Immature natural killer cell (primary cell): ENCODE results near the gene FOXD1. TPM values are rescaled to one million over a fixed set of nuclear protein-coding genes. Genes with fewer than 3 reads are reported as not detected.
"Not testable (repeated sequence)": the region's sequence is repeated elsewhere in the genome, so short reads cannot be mapped to it uniquely, and the experiment has no call there.

Experiments
- DNase-seq, 3 donors: peaks; one replicate each; pipeline ENCODE4 v3.0.0; 2022; ENCODE audit warnings: mixed read lengths in 1 of 3
- H3K27ac Mint-ChIP-seq, 6 donors: one replicate each; pipeline ENCODE4 v1.8.0; 2020; ENCODE audit warnings: mixed read lengths in 6 of 6, mild to moderate bottlenecking in 5 of 6, inconsistent platforms in 4 of 6, moderate library complexity in 3 of 6
- H3K27me3 Mint-ChIP-seq, 3 donors: one replicate each; pipeline ENCODE4 v1.8.0; 2020 to 2021; ENCODE audit warnings: low read depth in 3 of 3, mild to moderate bottlenecking in 3 of 3, mixed read lengths in 3 of 3, moderate library complexity in 3 of 3, inconsistent platforms in 1 of 3
- H3K36me3 Mint-ChIP-seq, 3 donors: one replicate each; pipeline ENCODE4 v1.8.0; 2020; ENCODE audit warnings: mixed read lengths in 3 of 3, inconsistent platforms in 2 of 3, mild to moderate bottlenecking in 2 of 3
- H3K4me1 Mint-ChIP-seq, 2 donors: one replicate each; pipeline ENCODE4 v1.8.0; 2020; ENCODE audit warnings: inconsistent platforms in 2 of 2, mild to moderate bottlenecking in 2 of 2, mixed read lengths in 2 of 2, moderate library complexity in 1 of 2
- H3K4me3 Mint-ChIP-seq, 5 donors: one replicate each; pipeline ENCODE4 v1.8.0; 2020; ENCODE audit warnings: mild to moderate bottlenecking in 5 of 5, mixed read lengths in 5 of 5, inconsistent platforms in 3 of 5, moderate library complexity in 3 of 5
- H3K9me3 Mint-ChIP-seq, 6 donors: one replicate each; pipeline ENCODE4 v1.8.0; 2020; ENCODE audit warnings: mild to moderate bottlenecking in 6 of 6, mixed read lengths in 6 of 6, inconsistent platforms in 4 of 6, moderate library complexity in 3 of 6
- polyA plus RNA-seq, 3 donors: library from polyadenylated mRNA; unstranded; fragments of 300-500 nt; fragmentation: Illumina TruSeq; gene quantifications; one replicate each; pipeline ENCODE4 v1.2.3, GENCODE V29; 2021

Gene FOXD1
- not detected for polyA plus RNA-seq

DNA sequence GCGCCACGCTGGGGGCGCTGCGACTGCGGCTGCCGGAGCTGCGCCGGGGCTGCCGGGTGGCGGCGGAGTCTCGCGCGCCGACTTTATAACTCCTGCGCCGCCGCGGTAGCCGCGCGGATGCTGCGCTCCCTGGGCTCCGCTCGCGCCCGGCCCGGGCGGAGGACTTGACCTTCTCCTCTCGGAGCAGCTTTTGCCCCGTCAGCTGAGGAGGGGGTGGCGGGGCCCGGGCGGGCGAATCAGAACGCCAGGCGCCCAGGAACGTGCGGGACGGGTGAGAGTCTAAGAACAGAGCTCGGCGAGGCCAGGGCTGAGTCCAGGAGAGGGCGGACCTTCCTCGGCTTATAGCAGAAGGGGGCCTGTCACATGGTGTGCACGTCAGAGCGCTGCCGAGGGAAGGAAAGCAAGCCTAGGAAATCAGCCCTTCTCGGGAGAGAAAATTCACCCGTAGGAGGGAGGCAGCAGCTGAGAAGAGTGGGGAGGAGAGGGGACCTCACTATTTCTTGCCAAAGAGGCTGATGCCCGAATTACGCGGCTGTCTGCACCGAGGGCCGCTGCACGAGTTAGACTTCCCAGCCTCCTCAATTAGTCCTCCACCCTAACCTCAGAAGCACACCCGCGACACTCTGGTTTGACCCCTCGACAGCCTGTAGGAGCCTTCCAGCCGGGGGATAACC is at the start of gene FOXD1:
FOXD1 (minus strand) TSS at position 315 of the 674 bp plus-strand sequence. CDS start 415 bp downstream, outside the sequence.
- DNase-seq, result peak; percentile 35 to 48 (median 43)
- H3K9me3 Mint-ChIP-seq, result peaks cover 0 to 23% (median 11%) of the 10 kb centered on the region in 6 donors
- peaks cover 58 to 73% (median 72%) of the 10 kb centered on the region in 3 donors for H3K27me3 Mint-ChIP-seq
- peaks cover 23 to 24% of the 10 kb centered on the region in 2 donors for H3K4me1 Mint-ChIP-seq
- peak within 1 kb of the TSS; percentile 12 to 85 (median 61) for H3K27ac Mint-ChIP-seq
- H3K36me3 Mint-ChIP-seq, result no peaks in the 10 kb centered on the region
- peak within 1 kb of the TSS; percentile 88 to 92 (median 91) for H3K4me3 Mint-ChIP-seq

GRCh38 chr5:73497497-73498056 is 49.0 kb upstream of the FOXD1 start:
- Mint-ChIP-seq H3K36me3 (peaks cover 0 to 15% (median 7%) of the 10 kb centered on the region in 3 donors), H3K4me1 (peaks cover 38 to 54% of the 10 kb centered on the region in 2 donors), H3K27me3 (peaks cover 6 to 23% (median 10%) of the 10 kb centered on the region in 3 donors), H3K27ac (peak overlapping the region; percentile 95 to 98 (median 97)), H3K4me3 (peak overlapping the region; percentile 96 to 98 (median 96)), H3K9me3 (peaks cover 0 to 4% (median 0%) of the 10 kb centered on the region in 6 donors)
- DNase-seq, result no peak

- no peak for DNase-seq
- H3K4me1 Mint-ChIP-seq, result peaks cover 36 to 48% of the 10 kb centered on the region in 2 donors
Measured at GRCh38 chr5:73496984-73497457, 48.4 kb upstream of the FOXD1 start.

GRCh38 chr5:73495772-73496335 is 47.3 kb upstream of the FOXD1 start:
- Mint-ChIP-seq H3K27me3 (peaks cover 6 to 23% (median 10%) of the 10 kb centered on the region in 3 donors), H3K4me1 (peaks cover 30 to 39% of the 10 kb centered on the region in 2 donors), H3K4me3 (no peak overlapping the region), H3K36me3 (peaks cover 0 to 3% (median 0%) of the 10 kb centered on the region in 3 donors), H3K27ac (no peak overlapping the region), H3K9me3 (peaks cover 0 to 4% (median 0%) of the 10 kb centered on the region in 6 donors)
- no peak for DNase-seq

More at GRCh38 chr5:73496984-73497457, 48.4 kb upstream of the FOXD1 start:
- Mint-ChIP-seq H3K4me3 (peak overlapping the region; percentile 13 to 98 (median 96)), H3K36me3 (peaks cover 0 to 10% (median 7%) of the 10 kb centered on the region in 3 donors), H3K27ac (peak overlapping the region in 2 of 6 donors; percentile 95 to 97), H3K27me3 (peaks cover 6 to 23% (median 10%) of the 10 kb centered on the region in 3 donors), H3K9me3 (peaks cover 0 to 4% (median 0%) of the 10 kb centered on the region in 6 donors)

DNA sequence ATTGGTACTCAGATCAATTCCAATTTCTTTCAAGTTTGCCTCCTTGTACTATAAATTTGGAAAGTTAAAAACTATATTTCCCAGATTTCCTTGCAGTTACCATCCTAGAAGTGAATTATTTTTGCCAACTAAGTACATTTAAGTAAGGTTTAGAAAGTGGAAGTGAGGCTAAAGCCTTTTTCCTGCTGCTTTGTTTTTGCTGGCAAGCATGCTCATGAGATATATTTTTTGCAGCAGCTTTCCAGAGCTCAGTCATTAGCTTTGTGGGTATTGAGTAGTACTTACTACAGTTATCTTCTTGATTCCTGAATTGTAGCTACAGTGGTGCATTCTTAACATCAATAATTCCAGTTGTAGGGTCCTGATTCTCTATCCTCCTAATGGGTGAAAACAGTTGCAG is 46.1 kb upstream of the FOXD1 start:
- H3K4me1 Mint-ChIP-seq, result peaks cover 22 to 28% of the 10 kb centered on the region in 2 donors
- H3K36me3 Mint-ChIP-seq, result no peaks in the 10 kb centered on the region
- no peak for DNase-seq
- H3K27me3 Mint-ChIP-seq, result peaks cover 6 to 23% (median 16%) of the 10 kb centered on the region in 3 donors
- H3K4me3 Mint-ChIP-seq, result no peak overlapping the region
- peaks cover 0 to 4% (median 0%) of the 10 kb centered on the region in 6 donors for H3K9me3 Mint-ChIP-seq
- H3K27ac Mint-ChIP-seq, result no peak overlapping the region

DNA sequence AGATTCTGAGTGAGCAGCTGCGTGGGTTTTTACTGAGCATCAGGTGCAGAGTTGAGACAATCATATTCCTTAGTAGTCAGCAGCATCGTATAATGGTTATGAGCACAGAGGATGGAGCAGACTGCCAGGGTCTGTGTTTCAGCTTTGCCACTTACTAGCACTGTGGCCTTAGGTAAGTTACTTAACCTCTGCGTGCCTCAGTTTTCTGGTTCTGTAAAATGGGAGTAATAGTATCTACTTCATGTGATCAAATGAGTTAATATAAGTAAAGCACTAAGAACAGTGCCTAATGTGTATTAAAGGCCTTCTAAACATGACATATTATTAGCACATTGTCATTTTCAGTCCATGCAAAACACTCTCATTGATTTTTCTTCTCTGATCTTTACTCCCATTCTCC is 44.8 kb upstream of the FOXD1 start:
- H3K36me3 Mint-ChIP-seq, result no peaks in the 10 kb centered on the region
- no peak overlapping the region for H3K27ac Mint-ChIP-seq
- peaks cover 11 to 18% of the 10 kb centered on the region in 2 donors for H3K4me1 Mint-ChIP-seq
- DNase-seq, result no peak
- H3K27me3 Mint-ChIP-seq, result peaks cover 4 to 22% (median 16%) of the 10 kb centered on the region in 3 donors
- H3K9me3 Mint-ChIP-seq, result peaks cover 0 to 4% (median 0%) of the 10 kb centered on the region in 6 donors
- H3K4me3 Mint-ChIP-seq, result no peak overlapping the region

GRCh38 chr5:73491155-73491554 is 42.6 kb upstream of the FOXD1 start:
- Mint-ChIP-seq H3K4me1 (no peaks in the 10 kb centered on the region), H3K9me3 (peaks cover 0 to 2% (median 0%) of the 10 kb centered on the region in 6 donors), H3K4me3 (no peak overlapping the region), H3K27ac (no peak overlapping the region), H3K36me3 (no peaks in the 10 kb centered on the region), H3K27me3 (peaks cover 0 to 16% (median 10%) of the 10 kb centered on the region in 3 donors)
- no peak for DNase-seq

- no peak overlapping the region for H3K27ac Mint-ChIP-seq
- DNase-seq, result no peak
- H3K4me3 Mint-ChIP-seq, result no peak overlapping the region
- peaks cover 0 to 13% (median 11%) of the 10 kb centered on the region in 3 donors for H3K27me3 Mint-ChIP-seq
- no peaks in the 10 kb centered on the region for H3K4me1 Mint-ChIP-seq
- no peaks in the 10 kb centered on the region for H3K9me3 Mint-ChIP-seq
- no peaks in the 10 kb centered on the region for H3K36me3 Mint-ChIP-seq
Measured at GRCh38 chr5:73490088-73490487, 41.5 kb upstream of the FOXD1 start.

GRCh38 chr5:73488806-73489205 is 40.2 kb upstream of the FOXD1 start:
- no peak for DNase-seq
- H3K4me3 Mint-ChIP-seq, result no peak overlapping the region
- H3K27me3 Mint-ChIP-seq, result peaks cover 0 to 9% (median 6%) of the 10 kb centered on the region in 3 donors
- no peaks in the 10 kb centered on the region for H3K4me1 Mint-ChIP-seq
- no peaks in the 10 kb centered on the region for H3K9me3 Mint-ChIP-seq
- H3K36me3 Mint-ChIP-seq, result no peaks in the 10 kb centered on the region
- H3K27ac Mint-ChIP-seq, result no peak overlapping the region

- Mint-ChIP-seq H3K4me3 (no peak overlapping the region), H3K27ac (no peak overlapping the region), H3K36me3 (no peaks in the 10 kb centered on the region), H3K27me3 (peaks cover 0 to 8% (median 2%) of the 10 kb centered on the region in 3 donors), H3K4me1 (no peaks in the 10 kb centered on the region), H3K9me3 (no peaks in the 10 kb centered on the region)
- DNase-seq, result no peak
Measured at GRCh38 chr5:73487815-73488214, 39.2 kb upstream of the FOXD1 start.

DNA sequence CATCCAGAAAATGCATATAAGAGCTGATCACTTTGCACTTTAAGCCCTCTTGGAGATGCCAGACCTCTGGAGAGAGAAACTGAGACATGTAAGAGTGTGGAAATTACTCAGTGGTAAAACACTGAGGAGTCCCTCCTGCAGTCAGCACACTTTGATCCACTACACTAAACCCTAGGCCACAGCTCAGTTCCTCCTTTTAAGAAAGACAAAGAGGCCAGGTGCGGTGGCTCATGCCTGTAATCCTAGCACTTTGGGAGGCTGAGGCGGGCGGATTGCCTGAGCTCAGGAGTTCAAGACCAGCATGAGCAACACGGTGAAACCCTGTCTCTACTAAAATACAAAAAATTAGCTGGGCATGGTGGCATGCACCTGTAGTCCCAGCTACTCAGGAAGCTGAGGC is 38.7 kb upstream of the FOXD1 start:
- H3K4me3 Mint-ChIP-seq, H3K27me3 Mint-ChIP-seq, H3K4me1 Mint-ChIP-seq, DNase-seq, H3K9me3 Mint-ChIP-seq, H3K36me3 Mint-ChIP-seq: not testable (repeated sequence)
- peak overlapping the region in 1 of 6 donors; percentile 64 for H3K27ac Mint-ChIP-seq

- Mint-ChIP-seq H3K9me3 (no peaks in the 10 kb centered on the region), H3K27me3 (peaks cover 2 to 9% (median 5%) of the 10 kb centered on the region in 3 donors), H3K4me3 (no peak overlapping the region), H3K36me3 (no peaks in the 10 kb centered on the region), H3K27ac (no peak overlapping the region), H3K4me1 (no peaks in the 10 kb centered on the region)
- no peak for DNase-seq
Measured at GRCh38 chr5:73486119-73486899, 37.7 kb upstream of the FOXD1 start.

GRCh38 chr5:73485715-73486114 is 37.1 kb upstream of the FOXD1 start:
- DNase-seq, result no peak
- no peaks in the 10 kb centered on the region for H3K4me1 Mint-ChIP-seq
- no peak overlapping the region for H3K27ac Mint-ChIP-seq
- peaks cover 2 to 8% (median 5%) of the 10 kb centered on the region in 3 donors for H3K27me3 Mint-ChIP-seq
- no peaks in the 10 kb centered on the region for H3K36me3 Mint-ChIP-seq
- no peaks in the 10 kb centered on the region for H3K9me3 Mint-ChIP-seq
- no peak overlapping the region for H3K4me3 Mint-ChIP-seq
